Measurements from ENCODE around the gene NHS.

GRCh38 chrX:17464194-17464593 is 89.2 kb downstream of the NHS start:
- TF ChIP-seq EZH2 (IDR thresholded peaks at IDR 0.05) (no peak), CTCF (IDR thresholded peaks at IDR 0.05) (no peak)

Data from neural progenitor cell (in vitro differentiated cells).